HG03280 (cell line): ENCODE measurements around the gene PGM1.
A peak's percentile ranks its signal among the peaks of the same experiment; 100 is the strongest.

Experiments used
- ATAC-seq: cut with Tn5 transposase; IDR thresholded peaks from one replicate; pipeline ENCODE4 v1.9.1; 2021; ENCODE audit warnings: mild to moderate bottlenecking, moderate library complexity; ENCODE audit not compliant: unreplicated experiment

The PGM1 gene

GRCh38 chr1:63691701-63692425 is 98.7 kb downstream of the PGM1 start:
- peak; percentile 66 for ATAC-seq

DNA sequence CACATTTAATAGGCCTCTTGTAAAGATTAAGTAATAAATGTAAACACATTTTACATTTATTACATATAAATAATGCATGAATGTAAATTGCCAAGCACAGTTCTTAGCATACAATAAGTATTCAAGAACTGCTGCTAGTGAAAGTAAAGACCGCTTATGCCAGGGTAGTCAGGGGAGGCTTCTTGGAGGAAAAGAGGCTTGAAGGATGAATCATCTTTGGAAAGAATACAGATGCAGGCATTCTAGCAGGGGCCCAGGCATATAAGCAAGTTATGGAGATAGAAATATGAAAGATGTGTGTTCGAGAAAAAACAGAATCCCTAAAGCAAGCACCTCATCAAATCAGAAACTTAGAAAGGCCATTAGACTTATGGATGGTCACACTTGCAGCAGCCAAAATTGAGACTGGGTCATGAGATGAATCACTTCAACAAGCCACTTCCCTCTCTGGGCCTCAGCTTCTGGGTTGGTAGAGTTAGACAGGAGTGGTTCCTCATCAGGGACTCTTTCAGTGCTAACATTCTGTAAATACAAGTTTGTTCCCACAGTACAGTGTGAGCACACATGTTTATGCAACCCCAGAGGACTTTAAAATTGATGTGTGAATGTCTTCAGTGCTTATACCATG is 100.8 kb downstream of the PGM1 start:
- peak; percentile 53 for ATAC-seq

DNA sequence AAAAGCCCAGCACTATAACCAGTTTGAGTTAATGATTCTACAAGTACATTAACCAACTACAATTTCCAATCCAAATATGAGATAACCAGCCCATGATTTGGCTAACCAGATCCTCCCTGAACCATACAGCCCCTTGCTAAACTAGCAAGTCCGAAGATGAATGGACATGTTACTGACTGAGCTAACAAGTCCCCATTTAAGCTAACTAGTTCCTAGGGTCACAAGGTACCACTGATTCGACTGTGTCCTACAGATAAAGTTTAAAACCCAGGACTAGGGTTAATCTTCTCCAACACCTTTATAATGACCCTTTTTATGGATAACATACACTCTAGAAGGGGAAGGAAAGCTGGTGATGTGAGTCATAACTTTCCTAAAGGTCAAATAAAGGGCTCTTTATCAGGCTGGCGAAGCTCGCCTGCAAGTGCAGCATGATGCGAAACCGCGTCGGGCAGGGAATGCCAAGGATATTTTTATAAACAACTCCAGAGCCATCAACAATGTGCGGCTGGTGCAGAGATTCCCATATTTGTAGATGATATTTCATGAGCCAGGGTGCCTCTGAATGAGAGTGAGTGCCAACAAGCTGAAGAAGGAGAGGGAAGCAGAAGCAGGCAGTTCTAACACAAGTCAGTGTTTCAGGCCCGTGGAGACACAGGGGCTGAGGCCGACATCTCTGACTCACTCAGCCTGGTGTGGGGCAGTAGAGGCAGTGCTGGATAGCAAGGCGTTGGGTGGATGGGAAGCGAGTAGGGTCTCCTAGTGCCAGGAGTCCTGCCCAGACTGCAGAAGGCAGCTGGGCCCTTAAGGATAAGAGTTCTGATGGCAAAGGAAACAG is 105.0 kb downstream of the PGM1 start:
- no peak for ATAC-seq

DNA sequence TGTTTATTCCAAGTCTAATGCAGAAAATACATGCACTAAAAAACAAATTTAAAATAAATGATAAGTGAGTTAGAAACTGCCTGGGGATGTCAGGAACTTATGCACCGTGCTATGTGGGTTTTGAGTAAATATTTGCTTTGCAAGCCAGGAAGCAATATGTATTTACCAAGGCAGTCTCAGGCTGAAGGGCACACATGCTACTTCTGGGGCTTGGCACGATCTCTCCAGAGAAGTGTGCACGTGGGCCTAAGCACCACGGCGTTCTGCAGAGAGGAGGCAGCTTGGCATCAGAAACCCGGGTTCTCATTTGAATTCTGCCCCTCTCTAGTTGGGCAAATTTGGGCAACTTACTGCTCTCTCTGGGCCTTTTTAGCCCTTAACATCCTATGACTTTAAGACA is 108.0 kb downstream of the PGM1 start:
- ATAC-seq: no peak

GRCh38 chr1:63703701-63704107 is 110.5 kb downstream of the PGM1 start:
- no peak for ATAC-seq

DNA sequence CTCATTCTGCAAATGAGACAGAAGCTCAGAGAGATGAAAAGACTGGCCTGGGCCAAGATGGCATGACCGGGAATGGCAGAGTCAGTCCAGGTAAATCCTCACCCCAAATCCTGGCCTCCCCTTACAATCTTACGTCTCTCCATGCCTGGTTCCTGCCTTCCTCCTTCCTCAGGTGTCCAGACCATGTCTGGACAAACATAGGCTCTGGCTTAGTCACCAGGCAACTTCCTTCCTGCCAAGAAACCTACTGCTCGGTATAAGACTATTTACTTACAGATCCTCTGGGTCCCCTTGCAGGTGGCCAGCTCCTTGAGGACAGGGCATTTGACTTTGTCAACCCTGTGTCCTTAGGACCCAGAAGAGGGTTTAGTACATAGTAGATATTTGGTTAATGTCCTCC is 111.2 kb downstream of the PGM1 start:
- no peak for ATAC-seq

DNA sequence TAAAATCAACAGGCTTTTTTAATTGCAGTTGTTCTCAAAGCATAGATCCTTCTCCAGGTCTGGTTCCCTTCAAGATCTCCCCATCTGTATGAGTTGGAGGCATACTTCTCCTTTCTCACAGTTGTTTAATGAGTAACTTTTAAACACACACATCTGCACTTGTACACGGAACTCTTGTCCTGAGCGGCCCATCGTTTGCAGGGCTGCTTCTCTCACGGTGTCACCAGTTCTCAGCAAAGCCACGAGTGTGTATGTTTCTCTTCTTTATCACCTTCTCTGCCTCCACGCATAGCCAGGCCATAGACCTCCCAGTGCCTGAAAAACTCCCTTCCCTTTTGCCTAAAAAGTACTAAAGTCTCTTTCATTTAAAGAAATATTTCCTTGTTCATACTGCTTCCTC is 111.9 kb downstream of the PGM1 start:
- ATAC-seq: peak; percentile 63

- no peak for ATAC-seq
Observed at GRCh38 chr1:63709267-63709828, 116.1 kb downstream of the PGM1 start.
